Vagina (tissue), 2 donors: Measurements from ENCODE around the gene MLKL.

Experiments used
- POLR2A ChIP-seq, 2 donors: fragments of 450-650 bp; IDR thresholded peaks; one replicate each; pipeline ENCODE4 v1.6.1; 2017; ENCODE audit warnings: antibody characterized with exemption in 2 of 2, mild to moderate bottlenecking in 2 of 2, moderate library complexity in 2 of 2
- POLR2AphosphoS5 ChIP-seq, 2 donors: sonication (generic); formaldehyde crosslinking; IDR thresholded peaks; one replicate each; pipeline ENCODE4 v1.9.0; 2017; ENCODE audit warnings: antibody characterized with exemption in 2 of 2, mild to moderate bottlenecking in 2 of 2, low read depth in 1 of 2; ENCODE audit not compliant: insufficient read depth in 1 of 2
- TF ChIP-seq, protein P1 (sequence below), 3 experiments: fragments of 450-650 bp in 2 of 3; fragments of 200-600 bp in 1 of 3; sonication (generic) in 1 of 3; IDR thresholded peaks; one replicate each; pipeline ENCODE4 v1.5.1; 2017 to 2019; ENCODE audit warnings: antibody characterized with exemption in 3 of 3, mild to moderate bottlenecking in 2 of 3, moderate library complexity in 2 of 3

DNA sequence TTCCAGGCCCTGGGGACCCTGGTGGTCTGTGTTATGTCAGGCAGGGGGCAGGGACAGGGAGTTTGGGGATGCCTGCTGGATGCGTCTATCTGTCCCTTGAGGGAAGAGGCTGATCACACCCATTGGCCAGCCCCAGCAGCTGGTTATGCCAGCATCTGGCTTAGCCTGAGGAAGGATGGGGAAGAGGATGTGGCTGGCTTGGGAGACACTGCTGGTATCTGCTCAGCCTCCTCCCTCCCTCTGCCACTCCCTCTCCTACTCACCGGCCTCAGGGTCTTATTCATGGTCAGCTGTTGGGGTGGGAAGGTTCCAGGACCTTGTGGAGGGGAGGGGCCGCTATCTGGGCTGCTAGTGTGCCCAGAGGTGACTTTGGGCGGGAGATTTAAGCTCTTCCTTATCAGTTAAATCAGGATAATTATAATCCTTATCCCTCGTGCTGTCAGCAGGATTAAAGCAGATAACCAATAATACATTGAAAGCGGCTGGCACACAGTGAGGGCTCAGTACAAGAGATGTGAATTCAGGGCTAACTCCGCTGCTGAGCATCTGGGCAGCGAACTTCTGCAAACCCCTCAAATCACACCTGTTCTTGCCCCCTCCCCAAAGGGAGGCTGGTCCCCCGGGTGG lies 36.0 kb upstream of the MLKL start:
- TF ChIP-seq, protein P1, sequence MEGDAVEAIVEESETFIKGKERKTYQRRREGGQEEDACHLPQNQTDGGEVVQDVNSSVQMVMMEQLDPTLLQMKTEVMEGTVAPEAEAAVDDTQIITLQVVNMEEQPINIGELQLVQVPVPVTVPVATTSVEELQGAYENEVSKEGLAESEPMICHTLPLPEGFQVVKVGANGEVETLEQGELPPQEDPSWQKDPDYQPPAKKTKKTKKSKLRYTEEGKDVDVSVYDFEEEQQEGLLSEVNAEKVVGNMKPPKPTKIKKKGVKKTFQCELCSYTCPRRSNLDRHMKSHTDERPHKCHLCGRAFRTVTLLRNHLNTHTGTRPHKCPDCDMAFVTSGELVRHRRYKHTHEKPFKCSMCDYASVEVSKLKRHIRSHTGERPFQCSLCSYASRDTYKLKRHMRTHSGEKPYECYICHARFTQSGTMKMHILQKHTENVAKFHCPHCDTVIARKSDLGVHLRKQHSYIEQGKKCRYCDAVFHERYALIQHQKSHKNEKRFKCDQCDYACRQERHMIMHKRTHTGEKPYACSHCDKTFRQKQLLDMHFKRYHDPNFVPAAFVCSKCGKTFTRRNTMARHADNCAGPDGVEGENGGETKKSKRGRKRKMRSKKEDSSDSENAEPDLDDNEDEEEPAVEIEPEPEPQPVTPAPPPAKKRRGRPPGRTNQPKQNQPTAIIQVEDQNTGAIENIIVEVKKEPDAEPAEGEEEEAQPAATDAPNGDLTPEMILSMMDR (IDR thresholded peaks at IDR 0.05), result no peak
- TF ChIP-seq POLR2A (IDR thresholded peaks at IDR 0.05), result no peak
- no peak for TF ChIP-seq POLR2AphosphoS5 (IDR thresholded peaks at IDR 0.05; ENCODE audit: insufficient read depth in 1 of 2, low read depth in 1 of 2)
